Measurements from ENCODE around the gene PPP2R5A.

DNA sequence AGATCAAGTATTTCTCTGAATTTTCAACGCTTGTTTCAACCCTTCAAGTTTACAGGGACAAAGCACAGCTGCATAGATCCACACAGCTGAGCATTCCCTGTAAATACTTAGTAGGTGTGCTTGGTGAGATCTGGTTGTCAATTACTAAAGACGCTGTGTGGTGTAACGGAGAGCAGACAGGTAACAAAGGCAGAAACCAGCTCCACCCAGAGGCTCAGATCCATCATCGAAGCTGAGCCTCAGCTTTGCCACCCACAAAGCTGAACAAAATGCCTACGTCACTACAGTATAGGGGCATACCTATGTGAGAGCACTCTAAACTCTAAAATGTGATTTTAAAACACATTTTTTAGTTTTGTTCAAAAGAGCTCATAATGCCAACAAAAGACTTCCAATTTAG is 90.8 kb downstream of the PPP2R5A start:
- TF ChIP-seq, protein P1, sequence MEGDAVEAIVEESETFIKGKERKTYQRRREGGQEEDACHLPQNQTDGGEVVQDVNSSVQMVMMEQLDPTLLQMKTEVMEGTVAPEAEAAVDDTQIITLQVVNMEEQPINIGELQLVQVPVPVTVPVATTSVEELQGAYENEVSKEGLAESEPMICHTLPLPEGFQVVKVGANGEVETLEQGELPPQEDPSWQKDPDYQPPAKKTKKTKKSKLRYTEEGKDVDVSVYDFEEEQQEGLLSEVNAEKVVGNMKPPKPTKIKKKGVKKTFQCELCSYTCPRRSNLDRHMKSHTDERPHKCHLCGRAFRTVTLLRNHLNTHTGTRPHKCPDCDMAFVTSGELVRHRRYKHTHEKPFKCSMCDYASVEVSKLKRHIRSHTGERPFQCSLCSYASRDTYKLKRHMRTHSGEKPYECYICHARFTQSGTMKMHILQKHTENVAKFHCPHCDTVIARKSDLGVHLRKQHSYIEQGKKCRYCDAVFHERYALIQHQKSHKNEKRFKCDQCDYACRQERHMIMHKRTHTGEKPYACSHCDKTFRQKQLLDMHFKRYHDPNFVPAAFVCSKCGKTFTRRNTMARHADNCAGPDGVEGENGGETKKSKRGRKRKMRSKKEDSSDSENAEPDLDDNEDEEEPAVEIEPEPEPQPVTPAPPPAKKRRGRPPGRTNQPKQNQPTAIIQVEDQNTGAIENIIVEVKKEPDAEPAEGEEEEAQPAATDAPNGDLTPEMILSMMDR (IDR thresholded peaks at IDR 0.05), result no peak
- no peak for TF ChIP-seq POLR2A (IDR thresholded peaks at IDR 0.05)
